ENCODE measurements around the gene HOXB2. TPM values are rescaled to one million over a fixed set of nuclear protein-coding genes. Genes with fewer than 3 reads are reported as not detected.

The HOXB2 gene
- polyA plus RNA-seq (not detected in 2 replicates), polyA minus RNA-seq (not detected in 2 replicates)

GRCh38 chr17:48545022-48545375, at the start of gene HOXB2:
HOXB2 (minus strand) TSS chr17:48545109; CDS start chr17:48544911, 198 bp downstream.
- Histone ChIP-seq H3K36me3 (ENCODE audit: insufficient read depth, low read length) (no peaks in the 10 kb centered on the region), H3K9ac (ENCODE audit: low read length) (no peak within 1 kb of the TSS), H3K9me3 (ENCODE audit: low read length) (no peaks in the 10 kb centered on the region), H3K4me3 (ENCODE audit: low read length) (no peak within 1 kb of the TSS), H3K4me2 (ENCODE audit: low read length) (no peak within 1 kb of the TSS), H3K9me2 (ENCODE audit: insufficient read depth, low read length) (no peaks in the 10 kb centered on the region), H3K27me3 (ENCODE audit: insufficient read depth, low read depth, low read length) (peaks cover 100% of the 10 kb centered on the region), H2AFZ (ENCODE audit: low read depth, low read length) (no peak within 1 kb of the TSS), H3K79me2 (replicated peaks; ENCODE audit: insufficient read depth, low read length) (no peaks in the 10 kb centered on the region), H3F3A (ENCODE audit: insufficient read depth, low read length, poor library complexity, severe bottlenecking) (no peaks in the 10 kb centered on the region), H4K20me1 (ENCODE audit: insufficient read depth) (no peaks in the 10 kb centered on the region), H3K27ac (ENCODE audit: low read length) (no peak within 1 kb of the TSS)
- TF ChIP-seq MXI1 (conservative IDR thresholded peaks at IDR 0.05; ENCODE audit: poor library complexity, severe bottlenecking), result no peak
- TF ChIP-seq SMC3 (conservative IDR thresholded peaks at IDR 0.05; ENCODE audit: poor library complexity), result no peak

DNA sequence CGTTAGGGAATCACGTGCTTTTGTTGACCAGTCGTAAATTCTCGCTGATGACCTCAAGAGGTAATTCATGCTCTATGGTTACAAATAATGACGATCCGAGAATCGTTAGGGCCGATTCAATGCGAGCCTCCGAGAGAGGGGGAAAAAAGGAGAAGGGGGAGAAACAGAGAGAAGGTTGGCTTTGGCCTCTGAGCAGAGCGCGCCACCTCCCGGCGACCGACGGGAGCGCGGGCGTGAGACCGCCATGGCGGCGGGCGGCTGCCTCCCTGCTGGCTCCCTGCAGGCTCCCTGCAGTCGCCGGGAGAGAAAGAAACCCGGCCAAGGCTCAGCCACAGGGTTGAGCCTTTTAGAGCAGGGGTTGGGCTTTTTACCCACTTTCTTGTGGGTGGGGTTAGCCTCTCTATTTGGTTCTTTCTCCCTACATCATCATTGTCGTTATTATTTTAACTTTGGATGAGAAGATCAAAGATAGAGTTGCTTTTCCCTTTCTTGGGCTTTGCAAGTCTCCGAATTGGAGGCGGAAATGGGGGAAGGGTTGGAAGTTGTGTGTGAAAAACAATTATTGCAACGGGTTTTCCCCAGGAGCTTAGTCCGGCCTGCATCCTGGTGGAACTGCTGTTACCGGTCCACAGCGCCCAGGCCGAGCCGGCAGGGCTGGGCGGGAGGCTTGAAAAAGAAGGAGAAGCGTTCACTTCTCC, 49.1 kb upstream of the HOXB2 start:
- Histone ChIP-seq H3K27me3 (ENCODE audit: insufficient read depth, low read depth, low read length) (peaks cover 100% of the 10 kb centered on the region), H3K9ac (ENCODE audit: low read length) (no peak overlapping the region), H2AFZ (ENCODE audit: low read depth, low read length) (no peak overlapping the region), H3K4me3 (ENCODE audit: low read length) (no peak overlapping the region), H3K4me2 (ENCODE audit: low read length) (no peak overlapping the region), H3K9me2 (ENCODE audit: insufficient read depth, low read length) (no peaks in the 10 kb centered on the region), H4K20me1 (ENCODE audit: insufficient read depth) (no peaks in the 10 kb centered on the region), H3K27ac (ENCODE audit: low read length) (no peak overlapping the region), H3K9me3 (ENCODE audit: low read length) (peaks cover 3% of the 10 kb centered on the region), H3K79me2 (replicated peaks; ENCODE audit: insufficient read depth, low read length) (no peaks in the 10 kb centered on the region), H3K36me3 (ENCODE audit: insufficient read depth, low read length) (no peaks in the 10 kb centered on the region), H3F3A (ENCODE audit: insufficient read depth, low read length, poor library complexity, severe bottlenecking) (no peaks in the 10 kb centered on the region)
- TF ChIP-seq EZH2 (IDR thresholded peaks at IDR 0.05; ENCODE audit: borderline replicate concordance, insufficient read depth, low read length, poor library complexity, severe bottlenecking) (peak; percentile 41), RAD21 (conservative IDR thresholded peaks at IDR 0.05) (peak; percentile 60), POLR2AphosphoS5 (IDR thresholded peaks at IDR 0.05) (no peak), TAF1 (IDR thresholded peaks at IDR 0.05; ENCODE audit: low read depth) (no peak), SMC3 (conservative IDR thresholded peaks at IDR 0.05; ENCODE audit: poor library complexity) (peak; percentile 63), CTCF (IDR thresholded peaks at IDR 0.05; ENCODE audit: poor library complexity, severe bottlenecking) (peak; percentile 64)

DNA sequence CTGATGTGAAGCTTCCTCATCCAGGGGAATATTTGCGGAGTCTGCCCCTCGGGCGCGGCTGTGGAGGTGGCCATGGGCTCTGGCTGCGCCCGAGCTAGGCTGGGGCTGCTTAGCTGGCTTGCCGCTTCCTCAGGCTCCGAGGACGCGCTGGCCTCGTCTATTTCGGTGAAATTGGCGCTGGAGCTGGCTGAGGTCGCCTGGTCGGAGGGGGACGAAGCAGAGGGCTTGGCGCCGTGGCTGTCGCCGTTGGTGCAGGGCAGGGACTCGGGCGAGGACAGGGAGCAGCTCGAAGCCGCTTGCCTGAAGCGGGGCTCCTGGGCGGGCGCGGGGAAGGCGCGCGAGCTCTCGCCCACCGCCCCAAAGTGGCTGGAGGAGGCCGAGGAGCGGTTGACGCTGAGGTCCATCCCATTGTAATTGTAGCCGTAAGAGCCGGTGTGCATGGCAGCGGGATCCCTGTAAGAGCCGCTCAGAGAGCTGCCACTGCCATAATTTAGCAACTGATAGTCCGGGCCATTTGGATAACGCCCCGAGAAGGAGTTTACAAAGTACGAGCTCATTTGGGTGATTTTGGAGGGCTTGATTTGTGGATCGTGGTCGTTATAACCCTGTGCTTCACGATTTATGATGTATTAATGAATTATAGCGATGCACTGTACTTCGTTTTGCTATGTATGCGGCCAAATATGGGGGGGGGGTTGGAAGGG, 48.4 kb upstream of the HOXB2 start, which contains the start of gene HOXB5:
Gene HOXB5, minus strand, starts transcription at position 654 of the 704 bp plus-strand sequence. Its CDS starts 97 bp downstream, at position 557.
- peaks cover under 1% of the 10 kb centered on the region for H3K9me3 ChIP-seq (ENCODE audit: low read length)
- peaks cover 100% of the 10 kb centered on the region for H3K27me3 ChIP-seq (ENCODE audit: insufficient read depth, low read depth, low read length)
- no peaks in the 10 kb centered on the region for H3K9me2 ChIP-seq (ENCODE audit: insufficient read depth, low read length)
- no peak within 1 kb of the TSS for H3K27ac ChIP-seq (ENCODE audit: low read length)
- no peaks in the 10 kb centered on the region for H4K20me1 ChIP-seq (ENCODE audit: insufficient read depth)
- no peak within 1 kb of the TSS for H3K4me3 ChIP-seq (ENCODE audit: low read length)
- no peaks in the 10 kb centered on the region for H3K36me3 ChIP-seq (ENCODE audit: insufficient read depth, low read length)
- no peaks in the 10 kb centered on the region for H3F3A ChIP-seq (ENCODE audit: insufficient read depth, low read length, poor library complexity, severe bottlenecking)
- TF ChIP-seq EP300 (conservative IDR thresholded peaks at IDR 0.05; ENCODE audit: poor library complexity, severe bottlenecking) (no peak), SMC3 (conservative IDR thresholded peaks at IDR 0.05; ENCODE audit: poor library complexity) (no peak), POLR2AphosphoS5 (IDR thresholded peaks at IDR 0.05) (no peak), EZH2 (IDR thresholded peaks at IDR 0.05; ENCODE audit: borderline replicate concordance, insufficient read depth, low read length, poor library complexity, severe bottlenecking) (no peak), TAF1 (IDR thresholded peaks at IDR 0.05; ENCODE audit: low read depth) (no peak), CTCF (IDR thresholded peaks at IDR 0.05; ENCODE audit: poor library complexity, severe bottlenecking) (no peak), MXI1 (conservative IDR thresholded peaks at IDR 0.05; ENCODE audit: poor library complexity, severe bottlenecking) (no peak), RAD21 (conservative IDR thresholded peaks at IDR 0.05) (no peak)
- TF ChIP-seq, protein P1, sequence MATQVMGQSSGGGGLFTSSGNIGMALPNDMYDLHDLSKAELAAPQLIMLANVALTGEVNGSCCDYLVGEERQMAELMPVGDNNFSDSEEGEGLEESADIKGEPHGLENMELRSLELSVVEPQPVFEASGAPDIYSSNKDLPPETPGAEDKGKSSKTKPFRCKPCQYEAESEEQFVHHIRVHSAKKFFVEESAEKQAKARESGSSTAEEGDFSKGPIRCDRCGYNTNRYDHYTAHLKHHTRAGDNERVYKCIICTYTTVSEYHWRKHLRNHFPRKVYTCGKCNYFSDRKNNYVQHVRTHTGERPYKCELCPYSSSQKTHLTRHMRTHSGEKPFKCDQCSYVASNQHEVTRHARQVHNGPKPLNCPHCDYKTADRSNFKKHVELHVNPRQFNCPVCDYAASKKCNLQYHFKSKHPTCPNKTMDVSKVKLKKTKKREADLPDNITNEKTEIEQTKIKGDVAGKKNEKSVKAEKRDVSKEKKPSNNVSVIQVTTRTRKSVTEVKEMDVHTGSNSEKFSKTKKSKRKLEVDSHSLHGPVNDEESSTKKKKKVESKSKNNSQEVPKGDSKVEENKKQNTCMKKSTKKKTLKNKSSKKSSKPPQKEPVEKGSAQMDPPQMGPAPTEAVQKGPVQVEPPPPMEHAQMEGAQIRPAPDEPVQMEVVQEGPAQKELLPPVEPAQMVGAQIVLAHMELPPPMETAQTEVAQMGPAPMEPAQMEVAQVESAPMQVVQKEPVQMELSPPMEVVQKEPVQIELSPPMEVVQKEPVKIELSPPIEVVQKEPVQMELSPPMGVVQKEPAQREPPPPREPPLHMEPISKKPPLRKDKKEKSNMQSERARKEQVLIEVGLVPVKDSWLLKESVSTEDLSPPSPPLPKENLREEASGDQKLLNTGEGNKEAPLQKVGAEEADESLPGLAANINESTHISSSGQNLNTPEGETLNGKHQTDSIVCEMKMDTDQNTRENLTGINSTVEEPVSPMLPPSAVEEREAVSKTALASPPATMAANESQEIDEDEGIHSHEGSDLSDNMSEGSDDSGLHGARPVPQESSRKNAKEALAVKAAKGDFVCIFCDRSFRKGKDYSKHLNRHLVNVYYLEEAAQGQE (IDR thresholded peaks at IDR 0.05; ENCODE audit: borderline replicate concordance), result no peak
- H3K9ac ChIP-seq (ENCODE audit: low read length), result no peak within 1 kb of the TSS
- H3K4me2 ChIP-seq (ENCODE audit: low read length), result no peak within 1 kb of the TSS
- H3K79me2 ChIP-seq (replicated peaks; ENCODE audit: insufficient read depth, low read length), result no peaks in the 10 kb centered on the region
- no peak within 1 kb of the TSS for H2AFZ ChIP-seq (ENCODE audit: low read depth, low read length)
